ENCODE measurements around the gene CAMSAP2.
"Not testable (repeated sequence)": the region's sequence is repeated elsewhere in the genome, so short reads cannot be mapped to it uniquely, and the experiment has no call there.

The CAMSAP2 gene

GRCh38 chr1:200783926-200784325 is 45.2 kb downstream of the CAMSAP2 start:
- no peak for DNase-seq

DNA sequence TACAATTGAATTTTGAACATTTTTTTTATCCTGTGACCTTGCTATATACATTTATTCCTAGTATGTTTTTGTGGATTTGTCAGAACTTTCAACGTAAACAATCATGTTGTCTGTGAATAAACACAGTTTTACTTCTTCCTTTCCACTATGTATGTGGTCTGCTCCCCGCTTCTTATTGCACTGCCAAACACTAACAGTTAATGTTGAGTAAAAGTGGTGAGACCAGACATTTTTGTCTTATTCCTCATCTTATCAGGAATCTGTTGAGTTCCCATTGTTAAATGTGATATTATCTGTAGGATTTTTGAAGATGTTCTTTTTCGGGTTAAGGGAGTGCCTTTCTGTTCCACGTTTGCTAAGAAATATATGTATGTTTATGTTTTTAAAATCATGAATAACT is 45.9 kb downstream of the CAMSAP2 start:
- no peak for DNase-seq

- DNase-seq = no peak
Observed at GRCh38 chr1:200786788-200787187, 48.1 kb downstream of the CAMSAP2 start.

GRCh38 chr1:200787896-200788387 is 49.2 kb downstream of the CAMSAP2 start:
- DNase-seq = no peak

GRCh38 chr1:200791012-200791411 is 52.3 kb downstream of the CAMSAP2 start:
- DNase-seq = not testable (repeated sequence)

DNA sequence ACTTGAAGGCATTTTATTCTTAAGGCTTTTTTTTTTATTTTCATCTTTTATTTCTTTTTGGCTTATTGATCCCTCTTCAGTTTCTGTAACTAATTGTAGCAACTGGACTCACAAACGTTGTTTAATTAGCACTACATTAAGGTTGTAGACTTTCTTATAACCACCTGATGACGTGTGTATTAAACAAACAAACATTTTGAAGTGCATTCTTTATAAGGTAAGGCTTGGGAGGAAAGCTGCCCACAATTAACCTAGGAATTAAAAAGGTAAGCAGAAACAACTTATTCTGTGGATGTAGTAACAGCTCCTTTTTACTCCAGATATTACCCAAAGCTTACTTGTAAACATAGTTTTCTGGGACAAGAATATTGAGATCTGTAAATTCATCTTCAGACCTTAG is 55.0 kb downstream of the CAMSAP2 start:
- no peak for DNase-seq

- no peak for DNase-seq
Observed at GRCh38 chr1:200794506-200795065, 55.9 kb downstream of the CAMSAP2 start.

DNA sequence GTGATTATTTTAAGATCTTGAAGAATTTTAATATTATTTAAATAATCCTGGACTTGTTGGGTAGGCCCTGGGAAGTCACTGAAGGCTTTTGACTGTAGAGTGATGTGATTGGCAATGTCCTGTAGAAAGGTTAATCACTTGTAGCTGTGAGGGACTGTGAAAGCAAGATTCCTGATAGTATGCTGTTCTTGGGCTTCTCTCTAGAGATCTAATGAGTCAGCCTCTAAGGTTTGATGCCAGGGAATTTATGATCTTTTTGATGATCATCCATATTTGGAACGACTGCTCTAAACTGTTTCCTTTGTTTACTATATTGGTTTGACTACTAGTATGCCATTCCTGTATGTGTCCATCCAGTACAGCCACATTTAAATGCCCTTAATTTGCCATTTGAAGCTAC is 56.5 kb downstream of the CAMSAP2 start:
- DNase-seq = no peak

DNA sequence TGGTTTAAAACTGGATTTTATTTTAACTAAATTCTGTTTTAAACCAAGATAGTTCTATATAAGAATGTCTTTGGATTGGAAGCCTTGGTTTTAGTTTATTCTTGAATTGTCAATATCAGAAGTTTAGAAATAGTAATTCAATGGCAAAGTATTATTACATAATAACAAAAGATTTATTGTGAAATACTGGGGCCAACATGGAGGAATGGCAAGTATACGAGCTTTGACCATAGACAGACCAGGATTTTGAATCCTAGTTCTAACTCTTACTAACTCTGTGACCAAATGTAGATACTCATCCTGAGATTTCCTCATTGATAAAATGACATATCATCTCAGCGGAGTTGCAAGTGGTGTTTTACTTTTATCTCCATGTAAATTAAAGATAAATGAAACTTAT is 63.3 kb downstream of the CAMSAP2 start:
- no peak for DNase-seq

DNA sequence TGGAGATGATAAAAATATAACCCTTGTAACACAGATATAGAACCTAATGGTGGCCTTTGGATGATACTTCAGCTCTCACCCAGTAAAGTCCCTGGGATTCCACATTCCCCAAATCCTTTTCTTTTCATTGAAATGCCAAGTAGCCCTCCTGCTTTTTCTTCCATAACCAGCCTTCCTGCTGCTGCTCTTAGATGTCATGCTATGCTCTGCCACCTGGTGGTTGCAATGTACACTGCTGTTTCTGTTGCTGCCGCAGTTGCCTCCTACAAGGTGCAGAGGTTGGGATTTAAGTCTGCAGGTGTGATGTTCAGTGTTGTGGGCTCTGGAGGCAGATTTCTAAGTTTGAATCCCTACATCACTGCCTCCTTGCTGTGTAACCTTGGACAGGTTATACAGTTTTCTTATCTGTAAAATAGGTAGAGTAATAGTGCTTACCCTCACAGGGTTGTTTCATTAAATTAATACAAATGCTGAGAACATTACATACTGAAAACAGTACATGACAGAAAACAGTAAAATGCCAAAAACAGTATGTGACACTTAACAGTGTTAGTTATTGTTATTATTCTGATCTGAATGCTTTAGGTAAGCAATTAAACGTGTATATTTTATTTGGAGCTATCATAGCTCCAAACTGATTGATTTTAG is 64.3 kb downstream of the CAMSAP2 start:
- peak; percentile 62 for DNase-seq

DNA sequence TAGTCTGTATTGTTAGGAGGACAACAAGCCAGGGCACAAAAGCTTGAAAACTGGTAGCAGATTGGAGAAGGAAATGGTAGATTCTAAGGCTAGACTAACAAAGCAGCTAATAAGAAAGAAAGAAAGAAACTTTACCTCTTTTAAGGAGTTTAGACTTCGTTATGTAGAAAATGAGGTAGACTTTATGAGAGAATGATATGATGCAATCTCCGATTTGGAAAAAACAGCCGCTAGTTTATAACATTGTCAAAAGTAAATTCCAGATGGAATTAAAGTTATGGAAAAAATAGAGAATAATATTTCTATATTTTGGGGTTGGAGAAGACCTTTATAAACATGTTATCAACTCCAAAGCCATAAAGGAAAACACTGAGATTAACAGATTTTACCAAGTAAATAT is 67.0 kb downstream of the CAMSAP2 start:
- DNase-seq = no peak

- DNase-seq = no peak
Observed at GRCh38 chr1:200808846-200809245, 70.2 kb downstream of the CAMSAP2 start.

- DNase-seq = no peak
Observed at GRCh38 chr1:200811704-200812103, 73.0 kb downstream of the CAMSAP2 start.

GRCh38 chr1:200816624-200817224 is 78.0 kb downstream of the CAMSAP2 start:
- DNase-seq = not testable (repeated sequence)

- DNase-seq = no peak
Observed at GRCh38 chr1:200818248-200818647, 79.6 kb downstream of the CAMSAP2 start.

DNA sequence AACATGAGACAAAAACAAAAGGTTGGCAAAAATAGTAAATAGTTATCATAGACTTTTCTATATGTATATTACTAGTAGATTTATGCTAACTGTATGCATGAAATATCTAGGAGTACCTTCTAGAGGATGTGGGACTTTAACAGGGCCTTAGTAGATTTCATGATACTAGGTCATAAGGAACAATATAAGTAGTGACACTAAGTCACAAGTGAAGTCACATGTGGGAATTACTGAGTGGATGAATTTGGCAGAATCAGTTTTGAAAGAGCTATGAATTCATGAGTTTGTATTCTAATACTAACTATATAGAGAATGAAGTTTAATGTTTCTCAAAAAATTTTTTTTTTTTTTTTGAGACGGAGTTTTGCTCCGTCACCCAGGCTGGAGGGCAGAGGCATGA is 81.0 kb downstream of the CAMSAP2 start:
- no peak for DNase-seq

DNA sequence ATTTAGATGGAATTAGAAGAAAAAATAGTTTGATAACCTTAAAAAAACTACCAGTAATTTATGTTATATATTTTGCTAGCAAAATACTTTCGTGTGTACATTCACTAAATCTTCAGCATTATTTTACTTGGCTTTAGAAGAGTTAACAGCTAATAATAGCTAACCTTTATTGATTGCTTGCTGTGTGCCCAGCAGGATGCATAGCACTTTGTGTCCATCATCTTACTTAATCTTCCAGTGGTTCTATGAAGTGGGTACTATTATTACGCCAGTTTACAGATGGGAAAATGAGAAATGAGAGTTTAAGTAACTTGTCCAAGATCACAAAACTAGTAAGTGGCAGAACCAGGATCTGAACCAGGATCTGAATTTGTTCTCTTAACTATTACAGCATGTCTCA is 92.4 kb downstream of the CAMSAP2 start:
- no peak for DNase-seq

- no peak for DNase-seq
Observed at GRCh38 chr1:200834383-200834782, 95.7 kb downstream of the CAMSAP2 start.

DNA sequence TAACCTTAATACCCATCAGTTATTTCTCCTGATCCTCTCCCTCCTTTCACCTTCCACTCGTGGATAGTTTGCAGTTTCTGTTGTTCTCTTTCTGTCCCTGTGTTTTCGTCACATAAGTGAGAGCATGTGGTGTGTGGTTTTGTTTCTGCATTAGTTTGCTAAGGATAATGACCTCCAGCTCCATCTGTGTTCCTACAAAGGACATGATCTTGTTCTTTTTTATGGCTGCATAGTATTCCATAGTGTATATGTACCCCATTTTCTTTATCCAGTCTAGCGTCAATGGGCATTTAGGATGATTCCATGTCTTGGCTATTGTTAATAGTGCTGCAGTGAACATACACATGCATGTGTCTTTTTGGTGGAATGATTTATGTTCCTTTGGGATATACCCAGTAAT is 97.5 kb downstream of the CAMSAP2 start:
- no peak for DNase-seq

GRCh38 chr1:200837931-200838571 is 99.4 kb downstream of the CAMSAP2 start:
- no peak for DNase-seq

- DNase-seq = no peak
Observed at GRCh38 chr1:200838676-200839445, 100.2 kb downstream of the CAMSAP2 start.

- no peak for DNase-seq
Observed at GRCh38 chr1:200845360-200845759, 106.7 kb downstream of the CAMSAP2 start.

GRCh38 chr1:200846398-200846797 is 107.7 kb downstream of the CAMSAP2 start:
- DNase-seq = no peak
